NK-92 (cell line): ENCODE results near the gene GDPGP1.
"Not testable (repeated sequence)": the region's sequence is repeated elsewhere in the genome, so short reads cannot be mapped to it uniquely, and the experiment has no call there.

Source experiments
- DNase-seq: peaks from one replicate; lab custom pipeline; 2025; ENCODE audit not compliant: unreplicated experiment; lab: John Stamatoyannopoulos, UW

GDPGP1 gene

DNA sequence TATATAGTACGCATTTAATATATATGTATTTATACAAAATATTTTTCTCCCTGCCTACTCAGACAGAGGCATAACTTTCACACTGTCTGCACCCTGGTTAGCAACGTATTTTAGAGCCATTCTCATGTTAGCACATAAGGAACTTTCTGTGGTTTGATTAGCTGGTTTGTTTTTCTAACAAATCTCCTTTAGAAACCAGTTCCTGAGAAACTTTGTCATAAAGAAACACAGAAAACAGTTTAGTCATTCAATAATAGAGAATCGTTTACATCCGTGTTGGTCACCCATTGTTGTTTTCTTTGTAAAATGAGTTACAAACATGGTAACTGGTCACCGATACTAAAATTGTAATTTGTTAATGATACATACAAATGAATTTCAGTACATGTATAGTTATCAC is 25.5 kb downstream of the GDPGP1 start:
- no peak for DNase-seq

GRCh38 chr15:90260731-90261130 is 26.7 kb downstream of the GDPGP1 start:
- not testable (repeated sequence) for DNase-seq

GRCh38 chr15:90261811-90262210 is 27.8 kb downstream of the GDPGP1 start:
- DNase-seq: no peak

DNA sequence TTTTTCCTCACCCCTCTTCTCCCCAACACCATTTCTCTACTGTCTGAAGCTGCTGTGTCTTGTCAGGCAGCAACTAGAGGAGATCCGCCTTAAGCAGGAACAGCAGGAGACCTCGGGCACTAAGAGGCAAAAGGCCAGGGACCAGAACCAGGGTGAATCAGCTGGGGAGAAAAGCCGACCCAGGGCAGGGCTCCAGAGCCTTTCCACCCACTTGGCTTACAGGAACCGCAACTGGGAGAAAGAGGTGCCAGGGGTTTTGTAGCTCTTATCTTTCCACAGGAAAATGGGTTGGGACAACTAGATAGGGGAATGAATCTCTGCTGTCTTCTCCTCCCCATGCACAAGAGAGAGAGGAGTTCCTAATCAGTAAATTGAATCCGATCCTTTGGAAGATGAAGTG is 28.4 kb downstream of the GDPGP1 start:
- no peak for DNase-seq

- DNase-seq: no peak
Observed at GRCh38 chr15:90264671-90265070, 30.7 kb downstream of the GDPGP1 start.

GRCh38 chr15:90265271-90266060 is 31.5 kb downstream of the GDPGP1 start, which contains the start of gene NGRN:
TSS of gene NGRN (plus strand) at chr15:90265672. CDS start at chr15:90265713, 41 bp downstream.
- peak; percentile 70 for DNase-seq

GRCh38 chr15:90266061-90266431 is 32.0 kb downstream of the GDPGP1 start:
- no peak for DNase-seq

DNA sequence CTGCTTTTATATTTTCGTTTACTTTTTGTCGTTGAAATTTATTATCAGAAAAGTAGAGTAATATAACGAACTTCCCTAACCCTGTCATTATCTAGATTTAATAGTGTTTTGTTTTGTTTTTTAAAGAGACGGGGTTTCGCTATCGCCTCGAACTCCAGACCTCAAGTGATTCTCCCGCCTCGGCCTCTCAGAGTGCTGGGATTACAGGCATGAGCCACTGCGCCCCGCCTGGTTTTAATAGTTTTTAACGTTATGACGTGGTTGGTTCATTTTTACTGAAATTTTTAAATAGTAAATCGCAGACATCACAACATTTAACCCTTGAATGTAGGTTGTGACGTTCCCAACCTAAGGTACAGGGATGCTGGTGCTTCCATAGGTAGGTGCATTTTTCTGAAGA is 32.5 kb downstream of the GDPGP1 start:
- DNase-seq: no peak

DNA sequence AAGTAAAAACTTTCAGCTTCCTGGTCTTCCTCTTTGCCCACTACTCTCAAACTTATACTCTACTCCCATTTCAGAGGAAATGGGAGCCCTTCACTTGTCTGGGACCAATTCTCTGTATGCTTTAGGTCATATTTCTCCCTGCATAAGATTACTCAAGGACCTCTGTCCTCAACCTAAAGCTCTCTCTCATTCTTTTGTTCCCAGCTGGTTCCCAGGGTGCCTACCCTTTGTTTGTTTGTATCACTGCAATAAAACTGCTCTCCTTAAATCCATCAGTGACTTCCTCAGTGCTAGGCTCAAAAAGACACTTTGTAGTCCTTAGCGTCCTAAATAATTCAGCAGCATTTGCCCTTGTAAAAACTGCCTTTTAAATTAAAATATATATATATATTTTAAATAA is 34.4 kb downstream of the GDPGP1 start:
- DNase-seq: no peak

DNA sequence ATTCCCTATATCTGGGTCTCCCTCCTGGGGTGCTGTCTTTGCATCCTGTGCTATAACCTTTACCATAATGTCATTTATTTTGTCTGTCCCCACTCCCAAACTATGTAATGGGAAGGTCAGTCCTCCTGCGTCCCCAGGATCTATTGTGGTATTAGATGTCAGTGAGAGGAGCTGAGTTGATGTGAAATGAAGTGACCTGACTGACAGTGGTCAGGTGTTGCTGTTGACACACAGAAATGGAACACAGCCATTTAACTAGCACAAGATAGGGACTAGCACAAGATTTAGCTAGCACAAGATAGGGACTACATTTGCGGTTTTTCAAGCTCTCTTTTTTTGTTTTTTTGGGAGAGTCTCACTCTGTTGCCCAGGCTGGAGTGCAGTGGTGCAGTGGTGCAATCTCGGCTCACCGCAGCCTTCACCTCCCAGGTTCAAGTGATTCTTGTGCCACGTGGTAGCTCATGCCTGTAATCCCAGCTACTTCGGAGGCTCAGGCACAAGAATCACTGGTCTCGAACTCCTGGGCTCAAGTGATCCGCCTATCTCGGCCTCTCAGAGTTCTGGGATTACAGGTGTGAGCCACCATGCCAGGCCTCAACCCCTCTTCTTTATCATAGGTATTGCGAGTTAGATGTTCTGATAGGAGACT is 36.6 kb downstream of the GDPGP1 start:
- DNase-seq: no peak

DNA sequence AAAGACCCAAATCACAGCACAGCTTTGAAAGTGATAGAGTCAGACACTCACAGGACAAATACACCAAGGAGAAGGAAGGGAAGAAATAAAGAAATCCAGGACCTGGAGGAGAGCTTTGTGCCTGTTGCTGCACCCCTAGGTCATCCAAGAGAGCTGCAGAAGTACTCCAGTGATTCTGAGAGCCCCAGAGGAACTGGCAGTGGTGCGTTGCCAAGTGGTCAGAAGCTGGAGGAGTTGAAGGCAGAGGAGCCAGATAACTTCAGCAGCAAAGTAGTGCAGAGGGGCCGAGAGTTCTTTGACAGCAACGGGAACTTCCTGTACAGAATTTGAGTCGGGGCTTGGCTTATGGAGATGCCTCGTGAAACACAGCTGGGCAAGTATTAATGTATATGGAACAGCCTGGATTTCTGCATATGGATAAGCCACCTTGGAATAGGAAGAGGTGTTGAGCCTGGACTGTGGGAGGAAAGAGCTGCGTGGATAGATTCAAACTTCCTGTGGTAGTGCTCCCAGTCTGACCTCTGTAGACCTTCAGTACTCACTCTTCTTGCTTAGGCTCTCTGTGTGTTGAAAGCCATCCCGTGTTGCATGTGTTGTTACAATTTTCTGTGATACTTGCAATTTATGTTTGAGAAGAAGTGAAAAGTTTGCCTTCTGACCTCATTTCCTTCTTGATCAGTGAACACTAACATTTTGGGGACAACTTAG is 37.6 kb downstream of the GDPGP1 start:
- no peak for DNase-seq

DNA sequence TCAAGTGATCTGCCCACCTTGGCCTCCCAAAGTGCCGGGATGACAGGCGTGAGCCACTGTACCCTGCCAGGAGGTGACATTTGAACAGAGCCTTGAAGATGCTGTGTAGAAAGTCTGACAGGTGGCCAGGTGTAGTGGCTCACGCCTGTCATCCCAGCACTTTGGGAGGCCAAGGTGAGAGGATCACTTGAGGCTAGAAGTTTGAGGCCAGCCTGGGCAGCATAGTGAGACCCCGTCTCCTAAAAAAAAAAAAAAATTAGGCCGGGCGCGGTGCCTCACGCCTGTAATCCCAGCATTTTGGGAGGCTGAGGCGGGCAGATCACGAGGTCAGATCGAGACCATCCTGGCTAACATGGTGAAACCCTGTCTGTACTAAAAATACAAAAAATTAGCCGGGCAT is 44.5 kb downstream of the GDPGP1 start:
- DNase-seq: not testable (repeated sequence)

DNA sequence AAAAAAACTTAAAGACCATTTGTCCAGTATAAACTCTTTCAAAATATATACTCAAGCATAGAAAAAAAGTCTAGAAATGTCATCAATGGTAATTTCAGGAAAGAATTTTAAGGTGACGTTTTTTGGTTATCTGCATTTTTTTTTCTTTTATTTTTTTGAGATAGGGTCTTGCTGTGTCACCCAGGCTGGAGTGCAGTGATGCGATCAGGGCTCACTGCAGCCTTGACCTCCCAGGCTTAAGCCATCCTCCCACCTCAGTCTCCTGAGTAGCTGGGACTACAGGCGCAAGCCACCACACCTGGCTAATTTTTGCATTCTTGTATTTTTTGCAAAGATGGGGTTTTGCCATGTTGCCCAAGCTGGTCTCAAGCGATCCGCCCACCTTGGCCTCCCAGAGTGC is 46.7 kb downstream of the GDPGP1 start:
- not testable (repeated sequence) for DNase-seq

DNA sequence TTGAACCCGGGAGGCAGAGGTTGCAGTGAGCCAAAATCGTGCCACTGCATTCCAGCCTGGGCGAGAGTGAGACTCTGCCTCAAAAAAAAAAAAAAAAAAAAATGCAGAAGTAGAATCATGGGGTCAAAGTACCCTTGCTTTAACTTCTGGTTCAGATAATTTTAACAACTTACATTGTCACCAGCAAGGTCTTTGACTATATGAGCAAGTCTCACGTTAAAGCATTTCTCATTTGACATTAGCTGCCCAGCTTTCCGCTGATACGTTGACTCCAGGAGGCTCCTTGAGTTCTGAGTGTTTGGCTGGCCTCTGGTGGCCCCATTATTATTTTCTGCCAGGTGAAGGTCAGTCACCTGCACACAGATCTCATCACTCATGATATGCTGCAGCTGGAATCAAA is 47.6 kb downstream of the GDPGP1 start:
- DNase-seq: not testable (repeated sequence)

- DNase-seq: no peak
Observed at GRCh38 chr15:90286678-90287077, 52.7 kb downstream of the GDPGP1 start.

GRCh38 chr15:90287101-90287500 is 53.1 kb downstream of the GDPGP1 start:
- DNase-seq: no peak

DNA sequence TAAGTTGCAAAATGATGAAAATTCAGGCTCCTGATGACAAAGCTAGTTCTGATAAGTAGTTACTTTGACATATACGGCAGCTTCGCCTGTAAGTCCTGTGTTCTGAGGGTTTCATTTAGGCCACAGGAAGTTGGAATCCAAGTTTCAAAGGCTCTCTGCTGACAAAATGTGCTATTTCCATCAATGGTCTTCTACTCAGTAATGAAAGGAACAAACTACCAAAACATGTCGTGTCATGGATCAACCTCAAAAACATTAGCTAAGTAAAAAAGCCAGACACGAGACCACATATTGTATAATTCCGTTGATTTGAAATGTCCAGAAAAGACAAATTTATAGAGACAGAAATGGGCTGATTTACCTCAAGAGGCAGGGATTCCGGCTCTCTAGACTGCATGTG is 53.9 kb downstream of the GDPGP1 start:
- no peak for DNase-seq

DNA sequence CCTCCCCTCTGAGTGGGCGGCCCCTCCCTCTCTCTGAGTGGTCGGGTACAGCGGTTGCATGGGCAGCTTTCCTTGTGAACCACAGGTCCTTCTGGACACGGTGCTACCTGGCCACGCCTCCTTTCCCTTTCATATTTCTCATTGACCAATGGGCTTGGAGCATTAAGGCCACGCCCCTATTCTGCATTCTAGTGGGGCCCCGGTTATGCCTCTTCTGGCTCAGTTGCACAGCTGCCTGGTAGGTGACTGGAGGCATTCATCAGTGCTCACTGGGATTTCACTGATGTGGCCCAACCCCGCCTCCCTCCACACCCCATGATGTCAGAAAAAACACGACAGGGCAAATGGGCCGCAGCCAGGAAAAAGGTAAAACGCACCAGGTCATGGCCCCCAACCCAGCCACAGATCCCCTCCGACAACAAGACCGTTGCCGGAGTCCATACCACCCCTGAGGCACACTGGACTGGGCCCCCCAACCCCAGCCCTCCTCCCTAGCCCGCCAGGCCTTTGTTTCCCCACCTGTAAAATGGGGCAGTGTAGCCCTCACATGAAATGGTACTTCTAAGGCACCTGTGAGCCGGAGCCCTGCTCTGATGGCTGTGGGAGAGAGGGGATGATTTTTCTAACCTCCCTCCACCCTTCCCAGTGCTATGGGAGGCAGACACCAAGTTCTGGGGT is 57.8 kb downstream of the GDPGP1 start:
- no peak for DNase-seq

- DNase-seq: not testable (repeated sequence)
Observed at GRCh38 chr15:90293040-90293810, 59.2 kb downstream of the GDPGP1 start.

- no peak for DNase-seq
Observed at GRCh38 chr15:90294159-90294558, 60.1 kb downstream of the GDPGP1 start.
